Duodenal mucosa (tissue), 2 donors: ENCODE measurements around the gene SLC8A3.

ENCODE experiments used
- H3K27ac ChIP-seq: one replicate; pipeline ENCODE4 v1.7.0; 2013; ENCODE audit warnings: low read depth, low read length
- H3K27me3 ChIP-seq, 2 donors: one replicate each; pipeline ENCODE4 v1.7.0; 2013; ENCODE audit warnings: low read length in 2 of 2, control low read depth in 1 of 2; ENCODE audit not compliant: insufficient read depth in 2 of 2, control insufficient read depth in 1 of 2
- H3K36me3 ChIP-seq, 2 donors: one replicate each; pipeline ENCODE4 v1.7.0; 2013; ENCODE audit warnings: low read length in 2 of 2, control low read depth in 1 of 2; ENCODE audit not compliant: insufficient read depth in 2 of 2, control insufficient read depth in 1 of 2
- H3K4me1 ChIP-seq, 2 donors: one replicate each; pipeline ENCODE4 v1.7.0; 2013; ENCODE audit warnings: low read length in 2 of 2, control low read depth in 1 of 2; ENCODE audit not compliant: insufficient read depth in 2 of 2, control insufficient read depth in 1 of 2
- H3K4me3 ChIP-seq, 2 donors: one replicate each; pipeline ENCODE4 v1.7.0; 2013; ENCODE audit warnings: low read length in 2 of 2, low read depth in 1 of 2
- H3K9ac ChIP-seq, 2 donors: one replicate each; pipeline ENCODE4 v1.7.0; 2013; ENCODE audit warnings: low read length in 2 of 2, low read depth in 1 of 2
- H3K9me3 ChIP-seq, 2 donors: one replicate each; pipeline ENCODE4 v1.7.0; 2013; ENCODE audit warnings: low read length in 2 of 2, control low read depth in 1 of 2; ENCODE audit not compliant: control insufficient read depth in 1 of 2

Gene SLC8A3

GRCh38 chr14:70203686-70204085 lies 14.9 kb upstream of the SLC8A3 start:
- Histone ChIP-seq H3K9ac (no peak overlapping the region), H3K36me3 (no peaks in the 10 kb centered on the region), H3K4me1 (no peaks in the 10 kb centered on the region), H3K4me3 (no peak overlapping the region), H3K27ac (no peak overlapping the region), H3K9me3 (no peaks in the 10 kb centered on the region), H3K27me3 (peaks cover 0 to 5% of the 10 kb centered on the region in 2 donors)

- Histone ChIP-seq H3K27ac (no peak overlapping the region), H3K27me3 (peaks cover 0 to 5% of the 10 kb centered on the region in 2 donors), H3K9me3 (no peaks in the 10 kb centered on the region), H3K36me3 (no peaks in the 10 kb centered on the region), H3K9ac (no peak overlapping the region), H3K4me3 (no peak overlapping the region), H3K4me1 (no peaks in the 10 kb centered on the region)
Measured at GRCh38 chr14:70201994-70202393, 13.2 kb upstream of the SLC8A3 start.

- no peaks in the 10 kb centered on the region for H3K4me1 ChIP-seq
- H3K9me3 ChIP-seq: no peaks in the 10 kb centered on the region
- no peak overlapping the region for H3K4me3 ChIP-seq
- no peak overlapping the region for H3K27ac ChIP-seq
- peaks cover 24 to 31% of the 10 kb centered on the region in 2 donors for H3K27me3 ChIP-seq
- no peaks in the 10 kb centered on the region for H3K36me3 ChIP-seq
- no peak overlapping the region for H3K9ac ChIP-seq
Measured at GRCh38 chr14:70193396-70193795, 4.6 kb upstream of the SLC8A3 start.

GRCh38 chr14:70192915-70193314 lies 4.2 kb upstream of the SLC8A3 start:
- H3K27me3 ChIP-seq: peaks cover 28 to 35% of the 10 kb centered on the region in 2 donors
- no peaks in the 10 kb centered on the region for H3K36me3 ChIP-seq
- H3K9ac ChIP-seq: no peak overlapping the region
- no peaks in the 10 kb centered on the region for H3K9me3 ChIP-seq
- H3K4me1 ChIP-seq: peaks cover 2 to 3% of the 10 kb centered on the region in 2 donors
- no peak overlapping the region for H3K4me3 ChIP-seq
- no peak overlapping the region for H3K27ac ChIP-seq

- Histone ChIP-seq H3K4me3 (no peak overlapping the region), H3K27me3 (peaks cover 35 to 57% of the 10 kb centered on the region in 2 donors), H3K36me3 (no peaks in the 10 kb centered on the region), H3K9ac (no peak overlapping the region), H3K27ac (no peak overlapping the region), H3K9me3 (no peaks in the 10 kb centered on the region), H3K4me1 (peaks cover 4 to 8% of the 10 kb centered on the region in 2 donors)
Measured at GRCh38 chr14:70190156-70190555, 1.4 kb upstream of the SLC8A3 start.

GRCh38 chr14:70189456-70190077 lies 816 bp upstream of the SLC8A3 start:
- no peak overlapping the region for H3K9ac ChIP-seq
- H3K27ac ChIP-seq: no peak overlapping the region
- H3K9me3 ChIP-seq: no peaks in the 10 kb centered on the region
- H3K4me1 ChIP-seq: peaks cover 4 to 8% of the 10 kb centered on the region in 2 donors
- peak overlapping the region; percentile 50 to 55 for H3K4me3 ChIP-seq
- peaks cover 35 to 57% of the 10 kb centered on the region in 2 donors for H3K27me3 ChIP-seq
- H3K36me3 ChIP-seq: no peaks in the 10 kb centered on the region

GRCh38 chr14:70188322-70188658 lies 461 bp downstream of the SLC8A3 start:
- Histone ChIP-seq H3K27ac (no peak overlapping the region), H3K9ac (no peak overlapping the region), H3K9me3 (no peaks in the 10 kb centered on the region), H3K36me3 (no peaks in the 10 kb centered on the region), H3K27me3 (peaks cover 35 to 61% of the 10 kb centered on the region in 2 donors), H3K4me1 (peaks cover 4 to 8% of the 10 kb centered on the region in 2 donors), H3K4me3 (peak overlapping the region; percentile 56)

GRCh38 chr14:70186900-70187451 lies 1.8 kb downstream of the SLC8A3 start:
- Histone ChIP-seq H3K4me3 (peak overlapping the region; percentile 56), H3K36me3 (no peaks in the 10 kb centered on the region), H3K9me3 (no peaks in the 10 kb centered on the region), H3K4me1 (peaks cover 4 to 8% of the 10 kb centered on the region in 2 donors), H3K27me3 (peaks cover 30 to 61% of the 10 kb centered on the region in 2 donors), H3K27ac (no peak overlapping the region), H3K9ac (no peak overlapping the region)

- no peak overlapping the region for H3K27ac ChIP-seq
Measured at GRCh38 chr14:70183991-70184390, 4.8 kb downstream of the SLC8A3 start.

GRCh38 chr14:70181276-70181675 lies 7.5 kb downstream of the SLC8A3 start:
- Histone ChIP-seq H3K9ac (no peak overlapping the region), H3K4me1 (no peaks in the 10 kb centered on the region), H3K27ac (no peak overlapping the region)

More at GRCh38 chr14:70183991-70184390, 4.8 kb downstream of the SLC8A3 start:
- Histone ChIP-seq H3K36me3 (no peaks in the 10 kb centered on the region), H3K27me3 (peaks cover 16 to 36% of the 10 kb centered on the region in 2 donors), H3K4me1 (peaks cover 4 to 8% of the 10 kb centered on the region in 2 donors), H3K9me3 (no peaks in the 10 kb centered on the region), H3K9ac (no peak overlapping the region), H3K4me3 (no peak overlapping the region)

More at GRCh38 chr14:70181276-70181675, 7.5 kb downstream of the SLC8A3 start:
- H3K27me3 ChIP-seq: peaks cover 0 to 11% of the 10 kb centered on the region in 2 donors
- no peaks in the 10 kb centered on the region for H3K9me3 ChIP-seq
- no peaks in the 10 kb centered on the region for H3K36me3 ChIP-seq
- no peak overlapping the region for H3K4me3 ChIP-seq
